SK-N-SH (cell line): ENCODE data around the gene CCR9. TPM values are rescaled to one million over a fixed set of nuclear protein-coding genes. Genes with fewer than 3 reads are reported as not detected.

Experiments used
- CTCF ChIA-PET: fragments of 300-600, 350-600 bp; formaldehyde crosslinking; extraction: SDS; loops from one replicate; lab custom pipeline; 2021; lab: Yijun Ruan, JAX
- POLR2A ChIA-PET: fragments of 350-600 bp; sonication (Branson Sonifier 250); formaldehyde crosslinking; extraction: SDS; loops from one replicate; lab custom pipeline; 2020; ENCODE audit warnings: antibody characterized with exemption, inconsistent platforms; lab: Yijun Ruan, JAX
- DNase-seq: peaks from one replicate; pipeline ENCODE4 v3.0.0; 2012
- H2AFZ ChIP-seq: fragments of 200-600 bp; sonication (generic); 2 replicates; pipeline ENCODE4 v1.8.1; 2016; ENCODE audit warnings: antibody characterized with exemption, mild to moderate bottlenecking, low read depth
- H3F3A ChIP-seq: fragments of 200-600 bp; sonication (generic); replicated peaks from 2 replicates; pipeline ENCODE3; 2016; ENCODE audit warnings: antibody characterized with exemption, mild to moderate bottlenecking; ENCODE audit not compliant: insufficient read depth
- H3K27ac ChIP-seq, 2 experiments: fragments of 200-500 bp in 1 of 2; fragments of 200-600 bp in 1 of 2; sonication (Bioruptor generic) in 1 of 2; sonication (generic), shearing (Covaris generic) in 1 of 2; 2 replicates each; pipeline versions ENCODE4 v1.5.1 to v1.6.1; 2014 to 2016; ENCODE audit warnings: low read depth in 2 of 2, inconsistent platforms in 1 of 2, low read length in 1 of 2, mild to moderate bottlenecking in 1 of 2, mixed read lengths in 1 of 2
- H3K27me3 ChIP-seq: fragments of 200-600 bp; sonication (generic), shearing (Covaris generic); 2 replicates; pipeline ENCODE4 v1.6.1; 2016; ENCODE audit warnings: mixed run types; ENCODE audit not compliant: insufficient read depth
- H3K36me3 ChIP-seq, 2 experiments: fragments of 200-500 bp in 1 of 2; fragments of 200-600 bp in 1 of 2; sonication (Bioruptor generic) in 1 of 2; sonication (generic) in 1 of 2; replicated peaks in 1 of 2; 2 replicates each; pipeline versions ENCODE3 to v1.5.1; 2014 to 2016; ENCODE audit warnings: low read length in 1 of 2, mild to moderate bottlenecking in 1 of 2; ENCODE audit not compliant: insufficient read depth in 2 of 2, control insufficient read depth in 1 of 2
- H3K4me1 ChIP-seq, 2 experiments: fragments of 200-500 bp in 1 of 2; fragments of 200-600 bp in 1 of 2; sonication (Bioruptor generic) in 1 of 2; sonication (generic), shearing (Covaris generic) in 1 of 2; 2 replicates each; pipeline versions ENCODE4 v1.5.1 to v1.6.1; 2014 to 2016; ENCODE audit warnings: low read depth in 1 of 2, low read length in 1 of 2, mixed run types in 1 of 2; ENCODE audit not compliant: insufficient read depth in 2 of 2, control insufficient read depth in 1 of 2
- H3K4me2 ChIP-seq: fragments of 200-600 bp; sonication (generic), shearing (Covaris generic); 2 replicates; pipeline ENCODE4 v1.6.1; 2017; ENCODE audit warnings: mixed run types
- H3K4me3 ChIP-seq, 2 experiments: fragments of 200-500 bp in 1 of 2; fragments of 200-600 bp in 1 of 2; sonication (Bioruptor generic) in 1 of 2; sonication (generic), shearing (Covaris generic) in 1 of 2; 2 replicates each; pipeline versions ENCODE4 v1.5.1 to v1.8.1; 2014 to 2016; ENCODE audit warnings: low read depth in 2 of 2, inconsistent platforms in 1 of 2, low read length in 1 of 2, mild to moderate bottlenecking in 1 of 2, mixed read lengths in 1 of 2, moderate library complexity in 1 of 2
- H3K79me2 ChIP-seq: fragments of 200-600 bp; sonication (generic); 2 replicates; pipeline ENCODE4 v1.8.1; 2017; ENCODE audit warnings: mild to moderate bottlenecking; ENCODE audit not compliant: insufficient read depth
- H3K9ac ChIP-seq: fragments of 200-600 bp; sonication (generic); 2 replicates; pipeline ENCODE4 v1.6.1; 2017; ENCODE audit warnings: mixed run types
- H3K9me2 ChIP-seq: fragments of 200-600 bp; sonication (generic); 2 replicates; pipeline ENCODE4 v1.6.1; 2017; ENCODE audit warnings: mixed run types
- H3K9me3 ChIP-seq: fragments of 200-600 bp; sonication (generic); 2 replicates; pipeline ENCODE4 v1.6.1; 2017; ENCODE audit warnings: mixed run types, mild to moderate bottlenecking, moderate library complexity
- H4K20me1 ChIP-seq: fragments of 200-600 bp; sonication (generic); 2 replicates; pipeline ENCODE4 v1.6.1; 2017; ENCODE audit warnings: mild to moderate bottlenecking, mixed run types; ENCODE audit not compliant: insufficient read depth
- CTCF ChIP-seq: fragments of 200-600 bp; sonication (generic); IDR thresholded peaks from 2 replicates; pipeline ENCODE4 v1.6.1; 2017; ENCODE audit warnings: antibody characterized with exemption, mild to moderate bottlenecking, moderate library complexity
- ELF1 ChIP-seq: IDR thresholded peaks from 2 replicates; pipeline ENCODE4 v1.4.0; 2012
- EP300 ChIP-seq, 2 experiments: IDR thresholded peaks; 2 replicates each; pipeline versions ENCODE4 v1.4.0 to v1.6.1; 2012; ENCODE audit warnings: borderline replicate concordance in 1 of 2, low read depth in 1 of 2, low read length in 1 of 2
- FOSL2 ChIP-seq: IDR thresholded peaks from 2 replicates; pipeline ENCODE4 v1.4.0; 2012; ENCODE audit warnings: low read depth, mild to moderate bottlenecking, moderate library complexity, borderline replicate concordance
- GATA2 ChIP-seq: sonication (generic); formaldehyde crosslinking; IDR thresholded peaks from 2 replicates; pipeline ENCODE4 v1.5.0; 2020; ENCODE audit warnings: mild to moderate bottlenecking, missing genetic modification reagents
- SMC3 ChIP-seq: IDR thresholded peaks from 2 replicates; pipeline ENCODE4 v1.6.1; 2012; ENCODE audit warnings: low read depth, low read length, improper control_type of control experiment
- TAF1 ChIP-seq: IDR thresholded peaks from 2 replicates; pipeline ENCODE4 v1.6.1; 2012; ENCODE audit warnings: low read depth, mild to moderate bottlenecking, low read length, moderate library complexity, borderline replicate concordance
- TCF12 ChIP-seq: IDR thresholded peaks from 2 replicates; pipeline ENCODE4 v1.4.0; 2012
- TEAD4 ChIP-seq: IDR thresholded peaks from 2 replicates; pipeline ENCODE4 v1.4.0; 2012; ENCODE audit warnings: mild to moderate bottlenecking, borderline replicate concordance; ENCODE audit not compliant: insufficient read depth
- WGBS: methylation state at CpG from one replicate; pipeline ENCODE4 v1.1.6; 2017; ENCODE audit warnings: low lambda C conversion rate; 5-methylcytosine and 5-hydroxymethylcytosine counted together
- polyA plus RNA-seq, 3 experiments: library from polyadenylated mRNA; depleted of rRNA; stranded (reverse); fragments of >200 nt; gene quantifications; 2 replicates each; pipeline ENCODE4 v1.2.3, GENCODE V29; 2012
- TF ChIP-seq, protein P1 (sequence below): fragments of 150-350 bp; IDR thresholded peaks from 2 replicates; pipeline ENCODE4 v1.6.1; 2017; ENCODE audit warnings: antibody characterized with exemption, low read length, low read depth, borderline replicate concordance

The CCR9 gene
- polyA plus RNA-seq, 1 of the 3 experiments (the other 2 are of a cell fraction) = not detected

GRCh38 chr3:45841757-45842491 is 44.4 kb upstream of the CCR9 start, which contains the start of gene LZTFL1 (continued):
- no peak for TF ChIP-seq CTCF
- TF ChIP-seq SMC3 = no peak
- no peak for TF ChIP-seq GATA2
- TF ChIP-seq TAF1 = peak; percentile 78
- TF ChIP-seq EP300 (IDR thresholded peaks at IDR 0.05; ENCODE audit: borderline replicate concordance in 1 of 2, low read depth in 1 of 2, low read length in 1 of 2) = no peak
- TF ChIP-seq TEAD4 = no peak
- 0 out of 2 replicates have a peak, but pooled peaks have one; percentile 35 for TF ChIP-seq ELF1
- TF ChIP-seq TCF12 = no peak
- TF ChIP-seq, protein P1, sequence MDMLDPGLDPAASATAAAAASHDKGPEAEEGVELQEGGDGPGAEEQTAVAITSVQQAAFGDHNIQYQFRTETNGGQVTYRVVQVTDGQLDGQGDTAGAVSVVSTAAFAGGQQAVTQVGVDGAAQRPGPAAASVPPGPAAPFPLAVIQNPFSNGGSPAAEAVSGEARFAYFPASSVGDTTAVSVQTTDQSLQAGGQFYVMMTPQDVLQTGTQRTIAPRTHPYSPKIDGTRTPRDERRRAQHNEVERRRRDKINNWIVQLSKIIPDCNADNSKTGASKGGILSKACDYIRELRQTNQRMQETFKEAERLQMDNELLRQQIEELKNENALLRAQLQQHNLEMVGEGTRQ = peak; percentile 97
- TF ChIP-seq FOSL2 = no peak
- TF ChIP-seq, all 33 proteins: peak for 14

DNA sequence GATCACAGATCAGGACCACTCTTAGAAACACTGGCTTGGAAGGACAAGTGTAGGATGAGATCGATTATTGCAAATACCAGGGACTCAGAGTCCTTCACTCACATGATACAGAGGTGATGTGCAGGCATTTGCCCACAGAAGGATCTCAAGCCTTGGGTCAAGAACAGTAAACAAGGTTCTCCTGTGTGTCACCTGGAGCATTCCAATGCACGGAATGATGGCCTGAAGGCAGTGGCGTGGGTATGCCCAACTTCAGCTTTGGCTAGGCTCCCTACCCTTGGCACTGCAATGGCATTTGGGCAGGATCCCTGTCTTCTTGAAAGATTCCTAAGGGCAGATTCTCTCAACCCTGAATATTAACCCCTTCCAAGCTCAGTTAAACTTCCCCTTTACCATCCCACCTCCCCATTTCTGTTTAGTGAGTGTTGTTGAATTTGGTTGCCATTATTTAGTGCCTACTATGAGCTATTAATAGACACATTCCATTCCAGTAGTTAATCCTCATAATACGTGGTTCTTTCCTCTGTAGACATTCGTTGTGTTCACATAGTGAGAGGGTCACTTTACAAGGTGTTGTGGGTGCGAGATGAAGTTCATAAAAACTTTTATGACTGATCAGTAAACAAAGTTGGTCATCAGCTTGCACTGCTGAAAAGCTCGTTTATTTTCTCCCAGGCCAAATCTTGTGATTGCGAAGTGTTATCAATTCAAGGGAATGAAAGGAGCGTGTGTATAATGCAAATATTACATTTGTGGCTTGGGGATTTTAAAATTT is 43.3 kb upstream of the CCR9 start:
- no peaks in the 10 kb centered on the region for H3K36me3 ChIP-seq
- no peaks in the 10 kb centered on the region for H4K20me1 ChIP-seq
- ChIA-PET CTCF (interaction anchor here (1.0 to 3.3 kb wide), 3 partner anchors 86 to 236 kb away, joined by 4 to 17 read pairs (median 4); no protein-coding TSS in a partner anchor), POLR2A (no interaction called here)
- H3K27ac ChIP-seq = no peak overlapping the region
- no peak for DNase-seq
- no peaks in the 10 kb centered on the region for H3F3A ChIP-seq
- no peaks in the 10 kb centered on the region for H3K9me2 ChIP-seq
- no peak overlapping the region for H3K4me2 ChIP-seq
- H2AFZ ChIP-seq = no peak overlapping the region
- TF ChIP-seq, protein P1 = no peak
- WGBS = 69% methylated on average over 7 of the region's 9 CpGs
- H3K9me3 ChIP-seq = no peaks in the 10 kb centered on the region
- 0 out of 2 replicates have a peak, but pooled peaks cover 5% of the 10 kb centered on the region for H3K79me2 ChIP-seq
- H3K4me3 ChIP-seq = no peak overlapping the region
- no peaks in the 10 kb centered on the region; the same call in 1 of the 2 replicates for H3K27me3 ChIP-seq
- peaks cover 0 to 10% of the 10 kb centered on the region in 2 experiments; a peak in 2 of 4 replicates for H3K4me1 ChIP-seq
- H3K9ac ChIP-seq = no peak overlapping the region
